NCI-H460 (cell line): Measurements from ENCODE around the gene EEF1E1. TPM values are rescaled to one million over a fixed set of nuclear protein-coding genes. Genes with fewer than 3 reads are reported as not detected.
A peak's percentile ranks its signal among the peaks of the same experiment; 100 is the strongest.
"Not testable (repeated sequence)": the region's sequence is repeated elsewhere in the genome, so short reads cannot be mapped to it uniquely, and the experiment has no call there.

Experiments used
- DNase-seq: peaks from one replicate; pipeline ENCODE4 v3.0.0-alpha.2; 2016; ENCODE audit warnings: low read depth; ENCODE audit errors: extremely low read depth
- total RNA-seq: library from RNA; depleted of rRNA; stranded (reverse); fragments of >200 nt; shearing (Covaris generic); gene quantifications from 2 replicates; pipeline ENCODE4 v1.2.3, GENCODE V29; 2014; rRNA removed

The EEF1E1 gene
- total RNA-seq, 1 experiment from 2014 or later = 81.0 TPM

- no peak for DNase-seq
These were observed 37.5 kb downstream of the EEF1E1 start for GRCh38 chr6:8064638-8065518.

GRCh38 chr6:8063761-8064637 lies 38.3 kb downstream of the EEF1E1 start, which contains the start of gene BLOC1S5:
BLOC1S5 (minus strand) TSS chr6:8064389; CDS start chr6:8064376, 13 bp downstream.
- DNase-seq = peak; percentile 92

- no peak for DNase-seq
These were observed 40.6 kb downstream of the EEF1E1 start for GRCh38 chr6:8061736-8062135.

GRCh38 chr6:8060346-8060745 lies 42.0 kb downstream of the EEF1E1 start:
- no peak for DNase-seq

- DNase-seq = no peak
These were observed 43.2 kb downstream of the EEF1E1 start for GRCh38 chr6:8059129-8059528.

GRCh38 chr6:8057793-8058192 lies 44.6 kb downstream of the EEF1E1 start:
- no peak for DNase-seq

- DNase-seq = no peak
These were observed 45.1 kb downstream of the EEF1E1 start for GRCh38 chr6:8057263-8057662.

GRCh38 chr6:8054276-8054675 lies 48.1 kb downstream of the EEF1E1 start:
- no peak for DNase-seq

GRCh38 chr6:8047541-8048292 lies 54.6 kb downstream of the EEF1E1 start:
- DNase-seq = no peak

- not testable (repeated sequence) for DNase-seq
These were observed 56.6 kb downstream of the EEF1E1 start for GRCh38 chr6:8045769-8046168.

- DNase-seq = no peak
These were observed 59.1 kb downstream of the EEF1E1 start for GRCh38 chr6:8043221-8043620.

GRCh38 chr6:8041913-8042583 lies 60.3 kb downstream of the EEF1E1 start:
- no peak for DNase-seq

- not testable (repeated sequence) for DNase-seq
These were observed 68.2 kb downstream of the EEF1E1 start for GRCh38 chr6:8034107-8034506.

- no peak for DNase-seq
These were observed 71.4 kb downstream of the EEF1E1 start for GRCh38 chr6:8030920-8031319.

Other genes with a start within 250 kb of the EEF1E1 start
- gene TXNDC5, start 191.8 kb downstream of the EEF1E1 start, total RNA-seq = 250 and 258 TPM in 2 replicates
- gene BLOC1S5, start 38.2 kb downstream of the EEF1E1 start, total RNA-seq = 8.6 and 11.2 TPM in 2 replicates